Heart left ventricle (tissue), 13 donors: Measurements from ENCODE around the gene TAPT1.

Experiments used
- POLR2A ChIP-seq, 2 donors: fragments of 450-650 bp; IDR thresholded peaks; one replicate each; pipeline ENCODE4 v1.6.1; 2017; ENCODE audit warnings: antibody characterized with exemption in 2 of 2, mild to moderate bottlenecking in 2 of 2, moderate library complexity in 2 of 2
- TF ChIP-seq, protein P1 (sequence below), 12 donors: fragments of 200-600 bp; sonication (generic) in 4 of 12; IDR thresholded peaks; one replicate each; pipeline versions ENCODE4 v1.5.0 to v1.8.0; 2018 to 2022; ENCODE audit warnings: antibody characterized with exemption in 12 of 12, mild to moderate bottlenecking in 5 of 12
- donor health status: ischemic (EF 13 %, LVEDD 7.1; RV severe dilation, severe dysfunction).
- donor health status: DM: no; HTN: yes; CAD: no.
- donor health status: DM: no; HTN: no; CAD: no.
- donor health status: ischemic (EF 25% LVEDD 6.9; RV normal size, moderate dysfunction).
- donor health status: ischemic (EF 25% LVEDD 5.7; RV mildly dilated, moderate dysfunction).
- donor health status: ischemic (EF 35%, LVEDD 5.7; RV mildly dilated, moderate dysfunction).
- donor health status: nonischemic (EF 11% LVEDD 7.7; RV severe dilation, severe dysfunction).
- donor health status: DM: yes; HTN: yes; CAD: no.
- donor health status: PGD.
- donor health status: ischemic (EF 29% LVEDD 5.4; RV normal size, mild dysfunction).
- donor health status: nonischemic (EF 23%, LVEDD 6.1; RV moderate dilation, normal function).

- TF ChIP-seq, protein P1, sequence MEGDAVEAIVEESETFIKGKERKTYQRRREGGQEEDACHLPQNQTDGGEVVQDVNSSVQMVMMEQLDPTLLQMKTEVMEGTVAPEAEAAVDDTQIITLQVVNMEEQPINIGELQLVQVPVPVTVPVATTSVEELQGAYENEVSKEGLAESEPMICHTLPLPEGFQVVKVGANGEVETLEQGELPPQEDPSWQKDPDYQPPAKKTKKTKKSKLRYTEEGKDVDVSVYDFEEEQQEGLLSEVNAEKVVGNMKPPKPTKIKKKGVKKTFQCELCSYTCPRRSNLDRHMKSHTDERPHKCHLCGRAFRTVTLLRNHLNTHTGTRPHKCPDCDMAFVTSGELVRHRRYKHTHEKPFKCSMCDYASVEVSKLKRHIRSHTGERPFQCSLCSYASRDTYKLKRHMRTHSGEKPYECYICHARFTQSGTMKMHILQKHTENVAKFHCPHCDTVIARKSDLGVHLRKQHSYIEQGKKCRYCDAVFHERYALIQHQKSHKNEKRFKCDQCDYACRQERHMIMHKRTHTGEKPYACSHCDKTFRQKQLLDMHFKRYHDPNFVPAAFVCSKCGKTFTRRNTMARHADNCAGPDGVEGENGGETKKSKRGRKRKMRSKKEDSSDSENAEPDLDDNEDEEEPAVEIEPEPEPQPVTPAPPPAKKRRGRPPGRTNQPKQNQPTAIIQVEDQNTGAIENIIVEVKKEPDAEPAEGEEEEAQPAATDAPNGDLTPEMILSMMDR (IDR thresholded peaks at IDR 0.05), result no peak
- no peak for TF ChIP-seq POLR2A (IDR thresholded peaks at IDR 0.05)
Measured at GRCh38 chr4:16243285-16243684, 17.0 kb upstream of the TAPT1 start.
